HG03045 (cell line): Measurements from ENCODE around the gene DFFB.

Experiments
- ATAC-seq: cut with Tn5 transposase; IDR thresholded peaks from one replicate; pipeline ENCODE4 v1.9.1; 2021; ENCODE audit warnings: mild to moderate bottlenecking, moderate library complexity; ENCODE audit not compliant: unreplicated experiment

Gene DFFB

GRCh38 chr1:3869751-3870301 lies 12.6 kb downstream of the DFFB start:
- no peak for ATAC-seq

DNA sequence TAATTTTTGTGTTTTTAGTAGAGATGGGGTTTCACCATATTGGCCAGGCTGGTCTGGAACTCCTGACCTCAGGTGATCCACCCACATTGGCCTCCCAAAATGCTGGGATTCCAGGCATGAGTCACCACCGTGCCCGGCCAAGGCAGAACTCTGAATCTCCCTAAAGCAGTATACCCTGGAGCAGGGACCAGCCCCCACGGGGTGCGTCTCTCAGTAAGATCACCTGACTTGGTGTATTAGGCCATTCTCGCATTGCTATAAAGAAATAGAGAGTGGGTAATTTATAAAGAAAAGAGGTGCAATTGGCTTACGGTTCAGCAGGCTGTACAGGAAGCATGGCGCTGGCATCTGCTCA lies 14.2 kb downstream of the DFFB start:
- ATAC-seq: no peak

- no peak for ATAC-seq
Observed at GRCh38 chr1:3872546-3872945, 15.3 kb downstream of the DFFB start.

DNA sequence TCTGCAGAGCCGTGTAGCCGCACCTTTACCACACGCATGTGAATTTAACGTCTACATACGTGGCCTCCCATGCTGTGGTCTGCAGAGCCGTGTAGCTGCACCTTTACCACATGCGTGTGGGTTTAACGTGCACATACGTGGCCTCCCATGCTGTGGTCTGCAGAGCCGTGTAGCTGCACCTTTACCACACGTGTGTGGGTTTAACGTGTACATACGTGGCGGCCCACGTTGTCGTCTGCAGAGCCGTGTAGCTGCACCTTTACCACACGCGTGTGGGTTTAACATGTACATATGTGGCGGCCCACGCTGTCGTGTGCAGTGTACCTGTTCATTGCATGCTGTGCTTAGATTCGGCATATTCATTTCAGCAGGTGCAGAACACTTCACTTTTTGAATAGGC lies 17.5 kb downstream of the DFFB start:
- ATAC-seq: no peak

DNA sequence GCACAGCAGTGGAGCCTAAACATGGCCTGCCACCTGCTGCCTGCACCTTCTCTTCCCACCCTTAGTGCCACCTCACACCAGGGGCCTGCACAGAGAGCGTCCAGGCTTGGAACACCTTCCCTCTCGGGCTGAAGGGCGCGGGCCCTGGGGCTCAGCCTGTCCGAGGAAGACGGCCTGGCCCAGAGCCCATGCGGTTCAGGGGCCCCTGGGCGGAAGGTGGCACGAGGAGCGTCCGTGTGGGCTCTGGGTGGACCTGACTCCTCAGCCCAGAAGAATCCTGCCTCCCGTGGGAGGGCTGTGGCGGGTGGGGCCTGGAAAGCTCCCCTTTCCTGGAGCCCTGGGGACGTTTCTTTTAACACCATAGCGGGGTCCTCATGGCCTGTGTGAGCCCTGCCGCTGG lies 19.4 kb downstream of the DFFB start:
- ATAC-seq: no peak

GRCh38 chr1:3879099-3879498 lies 21.8 kb downstream of the DFFB start:
- ATAC-seq: no peak

GRCh38 chr1:3879787-3880428 lies 22.6 kb downstream of the DFFB start:
- no peak for ATAC-seq

GRCh38 chr1:3880429-3881192 lies 23.3 kb downstream of the DFFB start:
- no peak for ATAC-seq

GRCh38 chr1:3881193-3881480 lies 23.9 kb downstream of the DFFB start:
- no peak for ATAC-seq

DNA sequence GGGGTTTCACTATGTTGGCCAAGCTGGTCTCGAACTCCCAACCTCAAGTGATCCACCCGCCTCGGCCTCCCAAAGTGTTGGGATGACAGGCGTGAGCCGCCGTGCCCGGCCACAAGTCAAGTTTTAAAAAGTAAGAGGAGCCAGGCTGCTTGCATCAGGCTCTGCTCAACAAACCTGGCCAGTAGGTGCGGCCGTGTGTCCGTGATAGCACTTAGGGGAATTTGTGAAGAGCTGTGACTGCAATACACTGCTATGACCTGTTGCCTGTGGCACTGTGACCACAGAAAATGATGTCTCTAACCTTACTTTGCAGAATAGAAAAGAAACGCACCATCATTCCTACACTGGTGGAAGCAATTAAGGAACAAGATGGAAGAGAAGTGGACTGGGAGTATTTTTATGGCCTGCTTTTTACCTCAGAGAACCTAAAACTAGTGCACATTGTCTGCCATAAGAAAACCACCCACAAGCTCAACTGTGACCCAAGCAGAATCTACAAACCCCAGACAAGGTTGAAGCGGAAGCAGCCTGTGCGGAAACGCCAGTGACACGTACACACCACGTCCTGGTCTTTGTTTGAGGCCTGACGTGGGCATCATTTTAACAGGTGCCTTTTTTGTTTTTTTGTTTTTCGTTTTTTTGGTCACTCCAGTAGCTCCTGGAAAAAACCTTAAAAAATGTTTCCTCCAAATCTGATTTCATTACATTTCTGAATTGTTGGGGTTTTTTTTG lies 26.1 kb downstream of the DFFB start:
- ATAC-seq: no peak

GRCh38 chr1:3884966-3885365 lies 27.7 kb downstream of the DFFB start:
- no peak for ATAC-seq

DNA sequence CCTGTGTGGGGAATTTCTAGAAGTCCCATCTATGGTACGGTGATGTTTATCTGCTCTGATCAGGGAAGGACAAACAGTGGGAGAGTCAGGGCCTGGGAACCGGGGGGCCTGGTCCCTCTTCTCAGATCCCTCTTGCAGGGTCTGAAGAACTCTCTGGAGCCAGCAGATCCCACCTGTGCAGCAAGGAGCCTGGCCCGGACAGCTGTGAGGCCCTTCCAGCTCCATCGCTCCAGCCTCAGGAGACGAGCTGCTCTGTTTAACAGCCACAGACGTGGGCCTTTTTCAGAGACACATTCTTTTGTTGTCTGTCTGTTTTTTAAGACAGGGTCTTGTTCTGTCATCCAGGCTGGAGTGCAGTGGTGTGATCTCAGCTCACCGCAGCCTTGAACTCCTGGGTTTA lies 28.3 kb downstream of the DFFB start:
- no peak for ATAC-seq

GRCh38 chr1:3886106-3886670 lies 28.9 kb downstream of the DFFB start:
- no peak for ATAC-seq

GRCh38 chr1:3886691-3887090 lies 29.4 kb downstream of the DFFB start:
- no peak for ATAC-seq

GRCh38 chr1:3888301-3888700 lies 31.0 kb downstream of the DFFB start:
- ATAC-seq: no peak

DNA sequence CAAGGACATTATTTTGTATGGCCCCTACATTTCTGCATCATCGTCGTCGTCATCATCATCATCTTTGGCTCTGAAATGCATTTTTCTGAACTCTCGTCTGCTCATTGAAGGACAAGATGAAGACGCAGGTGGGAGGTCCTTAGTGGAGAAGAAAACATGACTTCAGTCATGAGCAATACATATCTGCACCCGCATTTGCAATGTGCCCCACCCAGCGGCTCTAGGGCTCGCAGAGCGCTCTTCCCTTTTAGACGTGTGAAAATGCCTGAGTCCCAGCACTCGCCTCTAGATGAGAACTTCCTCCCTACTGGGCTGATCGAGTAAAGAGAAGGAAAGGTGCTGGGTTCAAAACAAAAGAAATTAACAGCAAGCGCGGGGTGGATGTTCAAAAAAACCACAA lies 32.7 kb downstream of the DFFB start:
- ATAC-seq: no peak

DNA sequence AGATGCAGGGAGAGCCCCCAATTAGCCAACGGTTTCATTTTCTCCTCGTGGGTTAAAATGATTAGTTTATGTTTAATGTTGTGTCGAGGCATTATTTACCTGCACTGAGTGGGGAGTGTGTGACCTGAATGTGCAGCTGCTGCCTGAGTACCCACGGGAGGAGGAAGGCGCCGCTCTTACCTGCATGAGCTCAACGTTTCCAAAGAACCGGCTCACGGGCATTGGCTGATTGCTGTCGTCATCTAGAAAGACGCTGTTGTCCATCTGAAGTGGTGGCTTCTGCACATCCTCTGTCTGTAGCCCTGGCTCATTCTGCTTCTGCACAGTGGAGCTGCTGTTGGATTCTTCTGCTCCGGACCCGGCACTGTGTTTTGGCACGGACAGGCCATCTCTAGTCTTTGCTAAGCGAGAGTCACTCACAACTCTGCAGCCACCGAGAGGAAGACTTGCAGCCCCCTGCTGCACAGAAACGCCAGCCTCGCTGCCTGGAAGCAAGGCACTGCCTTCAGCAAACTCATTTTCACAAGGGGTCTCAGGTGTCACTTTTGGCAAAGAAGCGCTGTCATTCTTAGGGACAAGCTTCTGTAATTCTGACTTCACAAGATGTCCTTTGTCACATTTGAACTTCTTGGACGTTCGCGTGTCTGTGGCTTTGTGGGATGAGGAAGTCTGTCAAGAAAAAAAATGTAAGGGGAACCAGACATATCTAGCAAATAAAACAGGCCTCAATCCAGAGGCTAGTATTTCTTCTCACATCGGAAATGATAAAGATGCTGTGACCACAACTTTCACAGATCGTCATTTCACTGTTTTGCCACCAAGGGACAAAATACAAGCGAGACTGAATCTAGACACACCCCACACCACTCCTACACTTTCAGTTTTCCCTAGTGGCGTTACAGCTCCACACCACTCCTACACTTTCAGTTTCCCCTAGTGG lies 33.4 kb downstream of the DFFB start:
- ATAC-seq: no peak

DNA sequence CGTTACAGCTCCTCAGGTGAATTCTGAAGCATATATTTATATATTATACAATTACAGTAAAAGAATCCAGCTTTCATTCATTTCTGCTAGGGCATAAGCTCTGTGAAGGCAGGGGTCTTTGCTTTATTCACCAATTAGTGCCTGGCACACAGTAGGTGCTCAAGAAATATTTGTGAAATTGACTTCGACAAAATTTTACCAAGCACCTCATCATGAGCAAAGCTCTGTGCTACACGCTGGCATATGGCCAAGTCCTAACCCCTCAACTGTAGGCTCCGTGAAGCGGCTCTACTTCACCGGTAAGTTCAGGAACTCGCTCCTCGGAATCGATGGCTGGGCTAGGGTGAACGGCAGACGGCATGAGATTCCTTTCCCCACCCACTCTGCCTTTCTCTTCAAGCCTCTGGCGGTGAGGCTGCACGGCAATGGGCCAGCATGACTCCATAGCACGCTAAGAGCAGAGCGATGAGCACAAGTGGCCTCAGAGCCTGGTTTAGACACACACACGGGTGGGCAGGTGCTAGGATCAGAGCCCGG lies 34.1 kb downstream of the DFFB start:
- ATAC-seq: no peak

DNA sequence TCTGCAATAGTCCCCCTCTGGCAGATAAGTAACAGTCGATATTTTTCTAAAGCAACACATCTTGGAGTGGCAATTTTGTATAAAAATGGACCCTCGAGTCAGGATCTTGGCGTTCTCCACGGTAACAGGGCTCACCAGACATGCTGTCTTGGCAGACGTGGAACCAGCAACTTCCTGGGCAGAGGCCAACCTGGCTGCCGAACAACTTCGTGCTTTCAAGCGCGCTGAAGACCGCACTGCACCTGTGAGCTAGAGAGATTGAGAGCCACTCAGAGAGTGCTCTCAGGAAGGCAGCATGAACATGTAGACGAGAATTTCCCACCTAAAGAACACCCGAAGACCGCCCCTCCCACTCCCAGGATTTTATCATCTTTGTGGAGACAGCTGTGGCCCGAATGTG lies 35.5 kb downstream of the DFFB start:
- no peak for ATAC-seq

GRCh38 chr1:3893190-3893589 lies 35.9 kb downstream of the DFFB start:
- ATAC-seq: no peak
